Stimulated activated CD4-positive, alpha-beta T cell treated with anti-CD3 and anti-CD28 coated beads, Interleukin-1b, Interleukin-23, amount 100 ng/mL, for 48 hours (primary cell): Measurements from ENCODE around the gene CCDC134.

Source experiments
- DNase-seq: peaks from one replicate; pipeline ENCODE4 v3.0.0-alpha.2; 2020

The CCDC134 gene

GRCh38 chr22:41800348-41801146, at the start of gene CCDC134:
TSS of gene CCDC134 (plus strand) at chr22:41800679. CDS start at chr22:41808891, 8,212 bp downstream.
- peak; percentile 90 for DNase-seq

DNA sequence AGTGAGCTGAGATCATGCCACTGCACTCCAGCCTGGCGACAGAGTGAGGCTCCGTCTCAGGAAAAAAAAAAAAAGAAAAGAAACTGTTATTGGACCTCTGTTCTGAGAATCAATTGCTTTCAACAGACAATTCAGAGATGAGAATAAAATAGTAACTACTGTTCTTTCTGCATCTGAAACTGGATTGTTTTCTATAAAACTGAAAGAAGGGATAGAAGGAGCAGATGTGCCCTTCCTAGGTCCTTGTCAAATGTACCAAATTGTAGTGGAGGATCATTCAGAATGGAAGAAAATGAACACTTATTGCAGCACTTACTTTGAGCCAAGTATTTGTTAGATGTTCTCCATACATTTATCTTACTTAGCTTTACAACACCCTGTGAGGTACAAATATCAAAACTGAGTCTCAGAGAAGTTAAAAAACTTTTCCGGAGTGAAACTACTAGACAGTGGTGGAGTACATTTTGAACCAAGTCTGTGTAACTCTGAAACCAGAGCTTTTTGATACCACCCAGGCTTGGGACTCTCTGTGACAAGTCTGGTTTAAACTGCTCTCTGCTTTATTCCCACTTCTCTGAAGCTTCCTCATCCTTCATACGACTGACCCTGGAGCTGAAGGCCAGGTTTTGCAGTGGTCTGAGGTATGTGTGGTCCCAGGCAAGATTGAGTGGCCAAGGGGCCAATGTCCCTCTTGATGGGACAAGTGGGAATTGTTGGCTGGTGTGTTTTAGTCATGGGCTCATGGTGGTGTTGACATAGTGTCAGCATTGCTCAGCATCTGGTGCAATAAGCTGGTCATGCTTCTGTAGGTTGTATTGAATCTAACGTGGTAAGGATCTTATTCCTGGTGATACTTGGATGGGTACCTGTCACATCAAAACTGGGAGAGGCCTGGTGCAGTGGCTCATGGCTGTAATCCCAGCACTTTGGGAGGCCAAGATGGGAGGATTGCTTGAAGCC, 48.2 kb upstream of the CCDC134 start:
- DNase-seq, result no peak

DNA sequence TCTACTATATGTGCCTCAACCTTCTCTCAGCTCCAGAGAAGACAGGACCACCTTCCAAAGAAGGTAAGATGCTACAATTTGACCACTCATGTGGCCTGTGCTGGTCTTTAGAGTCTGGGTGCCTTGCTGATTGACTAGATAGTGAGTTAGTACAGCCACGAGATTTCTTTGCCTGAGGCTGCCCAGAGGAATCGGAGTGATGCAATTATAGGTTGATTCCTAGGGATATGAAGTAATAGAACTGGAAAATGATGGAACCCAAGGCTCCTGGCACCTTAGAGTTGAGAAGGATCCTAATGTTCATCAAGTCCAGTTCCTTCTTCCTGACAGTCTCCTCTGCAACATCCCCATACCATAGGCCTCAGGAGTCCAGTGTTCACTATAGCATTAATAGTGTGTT, 46.5 kb upstream of the CCDC134 start:
- no peak for DNase-seq

DNA sequence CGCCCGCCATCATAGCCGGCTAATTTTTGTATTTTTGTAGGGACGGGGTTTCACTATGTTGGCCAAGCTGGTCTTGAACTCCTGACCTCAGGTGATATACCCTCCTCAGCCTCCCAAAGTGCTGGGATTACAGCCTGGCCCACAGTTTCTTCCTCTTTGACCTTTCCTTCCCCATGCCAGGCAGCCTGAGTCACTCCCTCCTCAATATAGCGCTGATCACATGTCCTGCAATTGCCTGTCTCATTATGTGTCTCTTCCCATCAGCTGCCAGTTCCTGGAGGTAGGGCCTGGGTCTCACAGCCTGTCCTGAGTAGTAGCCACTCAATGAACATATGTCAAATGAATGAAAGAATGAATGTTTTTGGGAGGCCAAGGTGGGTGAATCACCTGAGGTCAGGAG, 43.0 kb upstream of the CCDC134 start:
- DNase-seq, result no peak

- DNase-seq, result no peak
Observed at GRCh38 chr22:41758231-41758630, 42.2 kb upstream of the CCDC134 start.

GRCh38 chr22:41762980-41763779, 37.3 kb upstream of the CCDC134 start:
- DNase-seq, result peak; percentile 38

GRCh38 chr22:41766476-41766875, 34.0 kb upstream of the CCDC134 start:
- DNase-seq, result no peak

DNA sequence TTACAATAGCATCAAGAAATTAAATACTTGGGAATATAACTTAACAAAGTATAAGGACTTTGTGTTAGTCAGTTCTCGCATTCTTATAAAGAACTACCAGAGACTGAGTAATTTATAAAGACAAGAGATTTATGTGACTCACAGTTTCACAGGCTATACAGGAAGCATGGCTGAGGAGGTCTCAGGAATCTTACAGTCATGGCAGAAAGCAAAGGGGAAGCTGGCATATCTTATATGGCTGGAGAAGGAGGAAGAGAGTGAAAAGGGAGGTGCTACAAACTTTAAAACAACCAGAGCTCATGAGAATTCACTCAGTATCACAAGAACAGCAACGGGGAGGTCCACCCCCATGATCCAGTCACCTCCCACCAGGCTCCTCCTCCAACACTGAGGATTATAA, 32.0 kb upstream of the CCDC134 start:
- DNase-seq, result no peak

DNA sequence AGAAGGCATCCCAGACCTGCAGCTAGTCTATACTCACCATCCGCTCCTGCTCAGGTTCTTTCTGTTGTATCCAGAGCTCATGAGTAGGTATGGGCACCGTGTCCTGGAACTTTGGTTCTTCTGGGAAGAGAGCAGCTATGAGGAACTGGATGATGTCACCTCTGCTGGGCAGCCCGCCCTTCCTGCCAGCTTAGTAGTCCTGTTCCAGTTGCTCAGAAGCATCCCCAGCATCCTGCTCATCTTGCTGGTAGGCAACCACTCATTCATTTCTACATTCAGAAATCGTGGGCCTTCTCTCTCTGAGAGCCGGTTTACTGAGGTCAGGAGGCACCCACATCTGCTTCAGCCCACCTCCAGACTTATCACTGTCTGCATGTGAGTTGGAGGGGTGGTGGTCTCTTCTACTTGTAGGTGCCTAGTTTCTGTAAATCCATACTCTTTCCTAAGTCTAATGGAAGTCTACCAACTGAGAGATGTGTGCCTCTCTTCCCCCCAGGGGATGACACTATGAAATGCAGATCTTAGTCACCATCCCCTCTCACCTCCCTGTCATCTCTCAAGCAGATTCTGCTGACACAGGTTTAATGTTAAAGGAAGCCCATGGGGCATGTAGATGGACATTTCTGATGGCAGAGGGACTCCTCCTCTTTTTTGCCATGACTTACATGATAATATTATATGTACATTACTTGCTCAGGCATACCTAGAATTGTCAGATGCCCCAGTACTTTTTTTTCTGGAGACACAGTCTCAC, 29.6 kb upstream of the CCDC134 start:
- no peak for DNase-seq

- no peak for DNase-seq
Observed at GRCh38 chr22:41772198-41772597, 28.3 kb upstream of the CCDC134 start.

DNA sequence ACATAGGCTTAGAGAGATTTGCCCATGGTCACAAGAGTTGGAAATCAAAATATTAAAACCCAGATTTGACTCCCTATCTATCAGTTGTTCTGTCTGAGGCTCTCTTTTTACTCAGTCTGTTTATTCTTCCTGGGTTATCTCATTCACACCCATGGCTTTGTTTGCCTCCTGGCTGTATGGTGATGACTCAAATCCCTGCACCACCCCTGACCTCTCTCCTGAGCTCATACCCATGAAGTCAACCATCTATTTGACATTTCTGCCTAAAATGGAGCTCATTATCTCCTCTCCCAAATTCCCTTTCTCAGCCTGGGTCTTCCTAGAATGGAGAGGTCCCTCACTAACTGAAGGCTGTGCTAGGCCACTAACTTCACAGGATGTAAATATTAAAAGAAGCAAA, 27.8 kb upstream of the CCDC134 start:
- DNase-seq, result no peak

- DNase-seq, result no peak
Observed at GRCh38 chr22:41775338-41775737, 25.1 kb upstream of the CCDC134 start.

DNA sequence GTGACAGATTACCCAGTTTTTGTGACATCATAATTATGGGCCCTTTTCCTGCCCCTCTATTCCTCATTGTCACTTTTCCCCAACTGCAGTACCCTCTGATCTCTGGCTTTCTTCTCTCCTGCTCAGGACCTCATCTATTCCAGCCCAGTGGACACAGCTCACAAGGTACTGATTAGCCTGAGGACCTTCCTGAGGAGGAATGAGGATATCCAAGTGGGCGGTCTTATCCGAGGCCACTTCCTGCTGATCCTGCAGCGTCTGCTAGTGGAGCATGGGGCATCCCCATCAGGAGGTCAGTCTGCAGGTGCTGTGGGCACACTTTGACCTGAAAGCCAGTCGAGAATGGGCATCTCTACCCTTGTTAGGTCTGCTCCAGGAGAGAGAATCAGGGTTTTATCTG, 24.5 kb upstream of the CCDC134 start:
- DNase-seq, result no peak

GRCh38 chr22:41776381-41776780, 24.1 kb upstream of the CCDC134 start:
- no peak for DNase-seq

- no peak for DNase-seq
Observed at GRCh38 chr22:41777749-41778425, 22.6 kb upstream of the CCDC134 start.

DNA sequence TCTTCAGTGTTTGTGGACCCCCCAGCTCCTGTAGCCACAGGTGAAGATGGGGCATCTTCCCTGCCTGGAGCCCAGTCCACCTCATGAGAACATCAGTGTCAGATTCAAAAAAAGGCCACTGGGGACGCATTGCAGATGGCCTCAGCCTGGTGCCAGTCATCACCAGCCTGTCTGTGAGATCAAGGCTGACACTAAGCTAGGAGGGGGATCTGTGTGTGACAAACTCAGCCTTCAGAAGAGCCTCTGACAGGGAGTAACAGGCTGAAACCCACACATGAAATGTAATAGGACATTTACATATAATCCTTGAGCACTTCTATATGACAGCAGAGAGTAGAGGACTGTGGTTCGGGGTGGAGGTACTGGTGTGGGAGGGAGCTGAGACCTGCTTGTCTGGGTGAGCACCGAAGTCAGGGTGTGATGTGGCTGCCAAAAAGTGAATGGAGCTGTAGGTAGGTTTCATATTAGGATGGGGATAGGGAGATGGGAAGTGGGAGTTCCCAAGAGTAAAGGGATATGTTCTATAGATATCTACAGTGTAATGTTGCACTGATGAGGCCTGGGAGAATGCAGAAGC, 20.5 kb upstream of the CCDC134 start:
- peak; percentile 25 for DNase-seq

DNA sequence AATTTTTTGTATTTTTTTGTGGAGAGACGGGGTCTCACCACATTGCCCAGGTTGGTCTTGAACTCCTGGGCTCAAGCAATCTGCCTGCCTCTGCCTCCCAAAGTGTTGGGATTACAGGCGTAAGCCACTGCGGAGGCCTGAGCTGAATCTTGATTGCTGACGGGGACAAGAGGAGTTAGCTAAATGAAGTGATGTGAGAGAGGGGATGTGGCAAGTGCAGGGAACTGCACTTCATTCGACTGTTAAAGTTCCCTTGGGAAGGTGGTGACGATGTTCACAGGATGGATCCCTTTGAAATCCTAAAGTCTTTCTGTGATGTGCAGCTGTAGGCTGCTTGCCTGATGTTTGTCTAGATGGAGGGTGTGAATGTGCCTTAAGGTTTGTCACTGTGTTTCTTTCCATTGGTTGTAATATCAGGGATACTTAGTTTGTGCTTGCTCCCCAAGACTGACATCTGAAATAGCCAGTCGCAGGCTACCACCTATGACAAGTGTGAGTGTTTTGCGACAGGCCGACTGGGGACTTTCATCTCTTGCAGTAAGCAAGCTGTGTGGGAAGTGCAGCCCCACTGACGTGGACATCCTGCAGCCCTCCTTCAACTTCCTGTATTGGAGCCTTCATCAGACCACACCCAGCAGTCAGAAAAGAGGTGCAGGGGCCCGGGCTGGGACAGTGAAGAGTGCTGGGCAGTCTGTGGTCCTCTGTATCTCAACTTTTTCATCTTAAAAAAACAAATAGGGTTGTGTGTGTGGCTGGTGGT, 19.6 kb upstream of the CCDC134 start:
- DNase-seq, result peak; percentile 95

DNA sequence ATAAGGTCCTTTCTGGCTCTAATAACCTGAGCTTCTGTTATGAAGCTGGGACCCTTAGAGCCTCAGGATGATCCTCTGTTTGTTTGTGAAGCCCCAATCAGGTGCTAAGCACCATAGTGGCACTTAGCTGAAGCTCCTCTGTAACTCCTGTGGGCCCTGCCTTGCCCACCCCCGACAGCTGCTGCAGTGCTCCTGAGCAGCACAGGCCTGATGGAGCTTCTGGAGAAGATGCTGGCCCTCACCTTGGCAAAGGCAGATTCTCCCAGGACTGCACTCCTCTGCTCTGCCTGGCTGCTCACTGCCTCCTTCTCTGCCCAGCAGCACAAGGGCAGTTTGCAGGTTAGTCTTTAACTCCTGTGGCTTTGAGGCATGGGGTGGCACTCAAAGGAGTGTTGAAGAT, 19.0 kb upstream of the CCDC134 start:
- no peak for DNase-seq

GRCh38 chr22:41782316-41782715, 18.2 kb upstream of the CCDC134 start:
- DNase-seq, result no peak

DNA sequence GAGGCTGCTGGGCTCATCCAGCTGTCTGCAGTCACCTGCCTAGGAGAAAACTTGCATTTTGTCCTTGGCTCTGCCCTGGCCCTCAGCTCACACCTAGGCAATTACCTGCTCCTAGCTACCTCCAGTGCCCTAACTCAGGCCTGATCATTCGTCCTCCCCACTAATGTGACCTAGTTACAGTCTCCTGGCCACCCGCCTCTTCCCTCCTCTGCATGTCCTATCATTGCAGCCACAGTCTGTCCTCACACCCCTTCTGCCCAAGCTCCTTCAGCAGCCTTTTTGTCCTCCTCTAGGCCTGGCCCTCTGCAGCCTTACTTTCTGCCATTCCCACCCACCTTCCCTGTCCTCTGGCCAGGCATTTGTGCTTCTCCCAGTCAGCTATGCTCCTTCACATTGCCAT, 17.7 kb upstream of the CCDC134 start:
- DNase-seq, result no peak

DNA sequence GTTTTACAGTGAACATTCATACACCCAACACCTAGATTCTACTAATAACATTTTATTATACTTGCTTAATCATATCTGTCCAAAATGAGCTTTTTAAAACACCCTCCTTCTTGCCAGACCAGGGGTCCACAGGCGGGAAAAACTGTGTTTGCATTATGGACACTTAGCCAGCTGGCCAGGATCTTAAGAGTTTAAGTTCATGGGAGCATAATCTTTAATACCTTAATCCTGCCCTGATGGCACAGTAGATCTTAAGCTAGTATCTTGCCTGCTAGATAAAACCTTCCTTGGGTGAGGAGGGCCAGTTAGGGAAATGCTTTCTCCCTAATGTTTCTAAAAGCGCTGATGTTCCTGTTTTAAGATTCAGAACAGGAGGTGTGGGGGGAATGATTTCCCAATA, 13.1 kb upstream of the CCDC134 start:
- no peak for DNase-seq
